GM19438 (cell line): ENCODE measurements around the gene BFSP1.

Experiments used
- ATAC-seq: cut with Tn5 transposase; IDR thresholded peaks from one replicate; pipeline ENCODE4 v1.9.1; 2021; ENCODE audit warnings: low read depth; ENCODE audit not compliant: unreplicated experiment

Gene BFSP1

GRCh38 chr20:17469246-17470030, 61.7 kb downstream of the BFSP1 start:
- ATAC-seq: no peak

DNA sequence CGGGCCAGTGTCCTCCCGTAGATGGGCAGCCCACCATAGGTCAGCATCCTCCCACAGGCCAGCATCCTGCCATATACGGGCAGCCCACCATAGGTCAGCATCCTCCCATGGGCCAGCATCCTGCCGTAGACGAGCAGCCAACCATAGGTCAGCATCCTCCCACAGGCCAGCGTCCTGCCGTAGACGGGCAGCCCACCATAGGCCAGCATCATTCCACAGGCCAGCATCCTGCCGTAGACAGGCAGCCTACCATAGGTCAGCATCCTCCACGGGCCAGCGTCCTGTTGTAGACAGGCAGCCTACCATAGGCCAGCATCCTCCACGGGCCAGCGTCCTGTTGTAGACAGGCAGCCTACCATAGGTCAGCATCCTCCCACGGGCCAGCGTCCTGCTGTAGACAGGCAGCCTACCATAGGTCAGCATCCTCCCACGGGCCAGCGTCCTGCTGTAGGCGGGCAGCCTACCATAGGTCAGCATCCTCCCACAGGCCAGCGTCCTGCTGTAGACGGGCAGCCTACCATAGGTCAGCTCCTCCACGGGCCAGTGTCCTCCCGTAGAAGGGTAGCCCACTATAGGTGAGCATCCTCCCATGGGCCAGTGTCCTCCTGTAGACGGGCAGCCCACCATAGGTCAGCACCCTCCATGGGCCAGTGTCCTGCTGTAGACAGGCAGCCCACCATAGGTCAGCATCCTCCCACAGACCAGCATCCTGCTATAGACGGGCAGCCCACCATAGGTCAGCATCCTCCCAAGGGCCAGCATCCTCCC, 62.9 kb downstream of the BFSP1 start:
- no peak for ATAC-seq

- ATAC-seq: no peak
Measured at GRCh38 chr20:17467120-17467655, 64.0 kb downstream of the BFSP1 start.

DNA sequence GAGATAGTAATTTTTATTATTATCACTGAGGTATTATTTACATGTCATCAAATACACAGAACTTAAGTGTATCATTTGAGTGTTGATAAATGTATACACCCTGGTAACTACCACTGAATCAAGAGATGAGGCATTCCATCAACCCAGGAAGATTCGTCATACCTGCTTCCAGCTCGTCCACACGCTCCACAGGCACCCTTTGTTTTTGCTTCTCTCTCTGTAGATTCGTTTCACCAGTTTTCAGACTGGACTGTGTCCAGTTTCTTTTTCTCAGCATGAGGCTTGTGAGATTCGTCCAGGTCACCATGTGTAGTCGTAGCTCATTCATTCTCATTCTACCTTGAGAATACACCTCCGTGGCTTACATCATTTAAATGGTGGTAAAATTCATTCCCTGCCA, 64.5 kb downstream of the BFSP1 start:
- ATAC-seq: no peak

DNA sequence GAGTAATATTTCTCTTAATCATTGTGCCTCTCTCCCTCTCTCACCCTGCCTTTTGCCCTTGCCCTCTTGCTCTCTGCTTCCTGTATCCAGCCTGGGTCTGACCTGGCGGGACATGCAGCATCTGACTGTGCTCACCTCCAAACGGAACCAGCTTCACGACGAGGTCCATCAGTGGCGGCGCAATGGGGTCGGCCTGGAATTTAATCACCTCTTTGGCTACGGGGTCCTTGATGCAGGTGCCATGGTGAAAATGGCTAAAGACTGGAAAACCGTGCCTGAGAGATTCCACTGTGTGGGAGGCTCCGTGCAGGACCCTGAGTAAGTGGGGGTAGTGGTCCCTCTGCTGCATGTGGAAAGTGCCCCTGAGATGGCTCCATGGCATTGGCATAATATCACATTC, 65.9 kb downstream of the BFSP1 start:
- ATAC-seq: no peak

DNA sequence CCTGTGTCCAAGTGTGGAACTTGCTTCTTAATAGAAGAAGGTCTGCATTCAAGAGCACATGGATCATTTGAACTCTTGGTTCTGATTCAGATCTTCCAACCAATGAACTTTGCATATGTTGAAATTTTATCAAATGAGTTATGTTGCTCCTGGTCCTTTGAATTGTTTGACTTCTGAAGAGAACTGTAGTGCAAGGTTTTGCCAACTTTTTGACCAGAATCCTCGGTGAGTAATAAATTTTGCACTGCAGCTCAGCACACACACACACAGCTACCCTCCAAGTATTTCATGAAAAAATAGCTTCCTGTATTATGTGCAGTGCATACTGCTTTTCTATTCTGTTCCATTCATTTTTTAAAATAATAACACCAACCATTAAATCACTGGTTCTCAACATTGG, 67.5 kb downstream of the BFSP1 start:
- ATAC-seq: no peak

DNA sequence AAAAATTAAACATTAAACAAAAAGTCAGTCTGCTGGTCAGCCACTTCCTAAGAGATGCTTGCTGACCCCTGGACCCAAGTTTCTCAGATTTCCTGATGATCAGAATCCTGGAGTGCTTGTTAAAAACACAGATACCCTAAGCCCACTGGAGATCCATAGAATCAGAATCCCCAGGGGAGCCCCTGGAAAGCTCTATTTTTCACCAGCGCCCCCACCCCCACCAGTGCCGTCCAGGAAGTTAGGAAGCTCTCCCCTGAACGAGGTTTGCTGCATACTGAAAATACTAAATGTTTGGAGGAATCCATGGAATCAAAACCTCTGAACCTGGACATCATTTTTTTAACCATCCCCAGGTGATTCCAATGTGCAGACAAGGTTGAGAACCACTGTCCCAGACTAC, 69.2 kb downstream of the BFSP1 start:
- ATAC-seq: no peak

DNA sequence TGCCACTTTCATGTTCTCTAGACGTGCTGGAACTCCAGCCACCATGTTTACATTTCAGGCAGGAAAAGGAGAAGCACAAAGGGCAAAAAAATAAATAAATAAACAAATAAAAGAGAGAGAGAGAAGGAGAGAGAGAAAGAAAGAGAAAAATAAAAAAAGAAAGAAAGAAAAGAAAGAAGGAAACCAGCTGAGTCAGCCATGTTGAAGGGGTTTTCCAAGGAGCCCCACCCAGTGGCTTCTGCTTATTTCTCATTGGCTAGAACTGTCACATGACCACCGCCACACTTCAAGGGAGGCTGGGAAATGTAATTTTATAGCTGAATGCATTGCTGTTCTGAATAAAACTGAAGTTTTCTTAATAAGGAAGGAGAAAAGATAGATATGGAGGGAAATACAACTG, 71.1 kb downstream of the BFSP1 start:
- no peak for ATAC-seq

GRCh38 chr20:17457588-17458190, 73.5 kb downstream of the BFSP1 start:
- no peak for ATAC-seq

GRCh38 chr20:17457079-17457478, 74.1 kb downstream of the BFSP1 start:
- ATAC-seq: no peak

- no peak for ATAC-seq
Measured at GRCh38 chr20:17456279-17456678, 74.9 kb downstream of the BFSP1 start.

- no peak for ATAC-seq
Measured at GRCh38 chr20:17453592-17453991, 77.6 kb downstream of the BFSP1 start.

- ATAC-seq: no peak
Measured at GRCh38 chr20:17452441-17452840, 78.7 kb downstream of the BFSP1 start.

DNA sequence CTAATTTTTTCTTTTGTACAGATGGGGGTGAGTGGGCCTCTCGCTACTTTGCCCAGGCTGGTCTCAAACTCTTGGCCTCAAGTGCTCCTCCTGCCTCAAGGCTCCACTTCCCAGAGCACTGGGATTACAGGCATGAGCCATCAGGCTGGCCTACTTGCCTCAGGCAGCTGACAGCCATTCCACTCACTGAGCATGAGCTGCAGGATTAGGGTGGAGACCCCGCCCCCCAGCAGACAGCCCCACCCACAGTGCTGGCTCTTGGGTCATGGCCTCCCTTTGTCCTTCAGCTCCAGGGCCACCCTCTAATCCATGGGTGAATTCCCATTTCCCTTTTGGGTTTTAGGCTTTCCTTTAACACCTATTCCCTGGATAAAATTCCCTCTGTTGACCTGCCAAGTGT, 82.1 kb downstream of the BFSP1 start:
- ATAC-seq: no peak

- no peak for ATAC-seq
Measured at GRCh38 chr20:17448071-17448470, 83.1 kb downstream of the BFSP1 start.

DNA sequence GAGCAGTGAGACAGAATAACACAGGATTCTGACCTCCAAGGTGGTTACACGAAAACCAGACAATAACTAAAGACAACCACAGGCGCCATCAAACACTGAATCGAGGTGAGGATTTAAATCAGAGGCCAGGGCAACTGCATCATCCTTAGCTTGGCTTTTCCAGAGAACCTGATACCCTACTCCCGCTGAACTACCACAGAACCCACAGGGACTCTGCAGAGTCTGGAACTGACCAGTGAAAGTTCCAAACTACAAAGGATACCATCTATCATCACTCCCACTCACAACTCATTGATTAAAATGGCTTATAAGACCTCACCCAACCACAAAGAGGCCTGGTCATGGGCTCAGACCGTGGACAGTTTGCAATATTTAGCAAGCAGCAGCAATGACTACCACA, 85.0 kb downstream of the BFSP1 start:
- ATAC-seq: no peak

GRCh38 chr20:17445543-17445942, 85.6 kb downstream of the BFSP1 start:
- no peak for ATAC-seq

DNA sequence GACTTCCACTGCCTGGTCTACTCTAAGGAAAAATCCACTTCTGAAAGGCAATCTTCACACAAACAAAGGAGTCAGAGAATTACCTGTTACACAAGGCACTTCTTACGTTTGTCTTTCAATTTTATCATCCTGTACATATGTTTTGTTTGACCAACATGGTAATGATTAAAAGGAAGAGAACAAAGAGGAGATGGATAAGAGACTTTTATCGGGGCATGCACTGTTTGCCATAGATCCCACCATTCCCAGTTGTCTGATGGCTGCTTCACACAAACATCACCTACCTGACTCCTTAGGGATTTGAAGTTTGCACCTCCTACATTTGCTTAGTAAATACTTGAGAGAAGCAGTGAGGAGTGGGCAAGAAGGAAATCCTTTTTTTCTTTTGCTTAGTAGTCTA, 87.1 kb downstream of the BFSP1 start:
- ATAC-seq: no peak
